ENCODE data around the gene PRMT1. TPM values are rescaled to one million over a fixed set of nuclear protein-coding genes. Genes with fewer than 3 reads are reported as not detected.

Gene PRMT1
- polyA plus RNA-seq, 1 donor from 2014 or later, result 610 TPM

DNA sequence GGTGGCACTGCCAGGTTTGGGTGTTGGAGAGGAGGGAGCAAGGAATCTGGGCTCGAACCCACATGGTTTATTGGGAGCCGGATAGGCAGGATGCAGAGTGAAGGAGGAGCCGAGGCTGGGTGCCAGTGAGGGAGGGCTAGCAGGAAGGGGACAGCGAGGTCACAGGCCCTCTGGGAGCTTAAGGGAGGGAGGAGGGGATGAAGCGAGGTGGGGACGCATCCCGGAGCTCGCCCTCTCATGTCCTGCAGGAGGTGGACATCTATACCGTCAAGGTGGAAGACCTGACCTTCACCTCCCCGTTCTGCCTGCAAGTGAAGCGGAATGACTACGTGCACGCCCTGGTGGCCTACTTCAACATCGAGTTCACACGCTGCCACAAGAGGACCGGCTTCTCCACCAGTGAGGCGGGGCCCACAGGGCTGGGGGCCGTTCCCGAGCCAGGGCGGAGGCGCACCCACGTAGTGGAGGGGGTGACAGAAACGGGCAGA is 8.8 kb downstream of the PRMT1 start:
- TF ChIP-seq RAD21 (conservative IDR thresholded peaks at IDR 0.05), result no peak
- no peak for TF ChIP-seq POLR2AphosphoS5 (IDR thresholded peaks at IDR 0.05)
- Histone ChIP-seq H4K20me1 (ENCODE audit: insufficient read depth) (no peaks in the 10 kb centered on the region), H3K4me2 (ENCODE audit: low read length) (no peak overlapping the region), H3K9me2 (ENCODE audit: insufficient read depth, low read length) (no peaks in the 10 kb centered on the region), H3K9ac (ENCODE audit: low read length) (no peak overlapping the region), H2AFZ (ENCODE audit: low read depth, low read length) (no peak overlapping the region), H3K9me3 (ENCODE audit: low read length) (no peaks in the 10 kb centered on the region), H3K79me2 (replicated peaks; ENCODE audit: insufficient read depth, low read length) (peaks cover 4% of the 10 kb centered on the region), H3K27ac (ENCODE audit: low read length) (no peak overlapping the region), H3K4me3 (ENCODE audit: low read length) (no peak overlapping the region), H3K36me3 (ENCODE audit: insufficient read depth, low read length) (no peaks in the 10 kb centered on the region), H3K27me3 (ENCODE audit: insufficient read depth, low read depth, low read length) (no peaks in the 10 kb centered on the region), H3F3A (ENCODE audit: insufficient read depth, low read length, poor library complexity, severe bottlenecking) (no peaks in the 10 kb centered on the region)

GRCh38 chr19:49686503-49687088 is 9.5 kb downstream of the PRMT1 start:
- H3K4me3 ChIP-seq (ENCODE audit: low read length), result no peak overlapping the region
- no peaks in the 10 kb centered on the region for H3F3A ChIP-seq (ENCODE audit: insufficient read depth, low read length, poor library complexity, severe bottlenecking)
- H3K4me2 ChIP-seq (ENCODE audit: low read length), result no peak overlapping the region
- H2AFZ ChIP-seq (ENCODE audit: low read depth, low read length), result no peak overlapping the region
- H3K9me3 ChIP-seq (ENCODE audit: low read length), result no peaks in the 10 kb centered on the region
- H3K36me3 ChIP-seq (ENCODE audit: insufficient read depth, low read length), result no peaks in the 10 kb centered on the region
- no peak for TF ChIP-seq EZH2 (IDR thresholded peaks at IDR 0.05; ENCODE audit: borderline replicate concordance, insufficient read depth, low read length, poor library complexity, severe bottlenecking)
- no peak for TF ChIP-seq SMC3 (conservative IDR thresholded peaks at IDR 0.05; ENCODE audit: poor library complexity)
- no peak for TF ChIP-seq MXI1 (conservative IDR thresholded peaks at IDR 0.05; ENCODE audit: poor library complexity, severe bottlenecking)
- no peak for TF ChIP-seq TAF1 (IDR thresholded peaks at IDR 0.05; ENCODE audit: low read depth)
- TF ChIP-seq POLR2AphosphoS5 (IDR thresholded peaks at IDR 0.05), result no peak
- TF ChIP-seq EP300 (conservative IDR thresholded peaks at IDR 0.05; ENCODE audit: poor library complexity, severe bottlenecking), result no peak
- TF ChIP-seq REST (IDR thresholded peaks at IDR 0.05; ENCODE audit: borderline replicate concordance), result no peak
- no peak for TF ChIP-seq RAD21 (conservative IDR thresholded peaks at IDR 0.05)
- TF ChIP-seq CTCF (IDR thresholded peaks at IDR 0.05; ENCODE audit: poor library complexity, severe bottlenecking), result no peak
- H4K20me1 ChIP-seq (ENCODE audit: insufficient read depth), result no peaks in the 10 kb centered on the region
- peaks cover 2% of the 10 kb centered on the region for H3K79me2 ChIP-seq (replicated peaks; ENCODE audit: insufficient read depth, low read length)
- no peaks in the 10 kb centered on the region for H3K27me3 ChIP-seq (ENCODE audit: insufficient read depth, low read depth, low read length)
- no peaks in the 10 kb centered on the region for H3K9me2 ChIP-seq (ENCODE audit: insufficient read depth, low read length)
- no peak overlapping the region for H3K9ac ChIP-seq (ENCODE audit: low read length)
- no peak overlapping the region for H3K27ac ChIP-seq (ENCODE audit: low read length)
